Activated CD8-positive, alpha-beta memory T cell treated with anti-CD3 and anti-CD28 coated beads, Interleukin-2, amount 50 U/mL, for 24 hours (primary cell): ENCODE measurements around the gene VMP1.

ENCODE experiments used
- DNase-seq: peaks from one replicate; pipeline ENCODE4 v3.0.0-alpha.2; 2020; ENCODE audit errors: extremely low read depth

VMP1 gene

GRCh38 chr17:59707971-59708430, 547 bp downstream of the VMP1 start:
- DNase-seq: no peak

- no peak for DNase-seq
Measured at GRCh38 chr17:59711936-59712335, 4.5 kb downstream of the VMP1 start.

- no peak for DNase-seq
Measured at GRCh38 chr17:59712862-59713261, 5.4 kb downstream of the VMP1 start.

- DNase-seq: no peak
Measured at GRCh38 chr17:59714255-59714654, 6.8 kb downstream of the VMP1 start.

GRCh38 chr17:59716427-59716826, 9.0 kb downstream of the VMP1 start:
- no peak for DNase-seq

GRCh38 chr17:59719526-59719925, 12.1 kb downstream of the VMP1 start:
- DNase-seq: no peak

GRCh38 chr17:59722623-59723022, 15.2 kb downstream of the VMP1 start:
- no peak for DNase-seq

GRCh38 chr17:59723041-59723440, 15.6 kb downstream of the VMP1 start:
- no peak for DNase-seq

GRCh38 chr17:59723607-59724006, 16.2 kb downstream of the VMP1 start:
- DNase-seq: no peak

- DNase-seq: no peak
Measured at GRCh38 chr17:59725691-59726090, 18.2 kb downstream of the VMP1 start.

- DNase-seq: no peak
Measured at GRCh38 chr17:59727817-59728533, 20.5 kb downstream of the VMP1 start.

GRCh38 chr17:59730268-59730834, 22.9 kb downstream of the VMP1 start:
- no peak for DNase-seq

GRCh38 chr17:59733697-59734096, 26.2 kb downstream of the VMP1 start:
- no peak for DNase-seq

GRCh38 chr17:59734226-59734625, 26.8 kb downstream of the VMP1 start:
- DNase-seq: no peak

GRCh38 chr17:59737324-59737723, 29.9 kb downstream of the VMP1 start:
- no peak for DNase-seq

- no peak for DNase-seq
Measured at GRCh38 chr17:59743842-59744241, 36.4 kb downstream of the VMP1 start.

GRCh38 chr17:59745040-59745439, 37.6 kb downstream of the VMP1 start:
- no peak for DNase-seq

GRCh38 chr17:59746849-59747445, 39.5 kb downstream of the VMP1 start:
- DNase-seq: no peak

- no peak for DNase-seq
Measured at GRCh38 chr17:59748591-59748990, 41.1 kb downstream of the VMP1 start.

- DNase-seq: no peak
Measured at GRCh38 chr17:59751955-59752413, 44.5 kb downstream of the VMP1 start.

GRCh38 chr17:59752446-59752845, 45.0 kb downstream of the VMP1 start:
- no peak for DNase-seq

- no peak for DNase-seq
Measured at GRCh38 chr17:59752922-59753321, 45.5 kb downstream of the VMP1 start.
